GM18858 (cell line): ENCODE measurements around the gene ARMC6.

ENCODE experiments used
- ATAC-seq: cut with Tn5 transposase; IDR thresholded peaks from one replicate; pipeline ENCODE4 v1.9.1; 2021; ENCODE audit not compliant: unreplicated experiment

The ARMC6 gene

GRCh38 chr19:19054315-19054938 is 21.0 kb downstream of the ARMC6 start:
- no peak for ATAC-seq

- no peak for ATAC-seq
Observed at GRCh38 chr19:19054939-19055440, 21.6 kb downstream of the ARMC6 start.

- no peak for ATAC-seq
Observed at GRCh38 chr19:19055701-19056100, 22.3 kb downstream of the ARMC6 start.

GRCh38 chr19:19056636-19057275 is 23.4 kb downstream of the ARMC6 start:
- no peak for ATAC-seq

GRCh38 chr19:19057317-19057716 is 23.9 kb downstream of the ARMC6 start:
- no peak for ATAC-seq

- ATAC-seq, result no peak
Observed at GRCh38 chr19:19057720-19058119, 24.3 kb downstream of the ARMC6 start.

- ATAC-seq, result no peak
Observed at GRCh38 chr19:19059018-19059836, 25.8 kb downstream of the ARMC6 start.

GRCh38 chr19:19059837-19060611 is 26.6 kb downstream of the ARMC6 start:
- ATAC-seq, result no peak

- ATAC-seq, result no peak
Observed at GRCh38 chr19:19061506-19061905, 28.1 kb downstream of the ARMC6 start.

GRCh38 chr19:19062454-19063182 is 29.2 kb downstream of the ARMC6 start:
- ATAC-seq, result no peak

GRCh38 chr19:19063183-19064097 is 30.0 kb downstream of the ARMC6 start, which contains the start of gene SLC25A42:
TSS of gene SLC25A42 (plus strand) at chr19:19063994. CDS start at chr19:19096125, 32,131 bp downstream.
- ATAC-seq, result peak; percentile 86

GRCh38 chr19:19064098-19064722 is 30.8 kb downstream of the ARMC6 start:
- peak; percentile 2 for ATAC-seq

- ATAC-seq, result no peak
Observed at GRCh38 chr19:19064811-19065745, 31.7 kb downstream of the ARMC6 start.

- ATAC-seq, result no peak
Observed at GRCh38 chr19:19067276-19068072, 34.1 kb downstream of the ARMC6 start.

- ATAC-seq, result no peak
Observed at GRCh38 chr19:19068659-19069654, 35.6 kb downstream of the ARMC6 start.

GRCh38 chr19:19071897-19072296 is 38.5 kb downstream of the ARMC6 start:
- ATAC-seq, result no peak
